H9 (cell line): ENCODE measurements around the gene ERICH2. TPM values are rescaled to one million over a fixed set of nuclear protein-coding genes. Genes with fewer than 3 reads are reported as not detected.

Source experiments
- DNase-seq: peaks from one replicate; pipeline ENCODE4 v3.0.0-alpha.2; 2017
- H2AFZ ChIP-seq: one replicate; pipeline ENCODE4 v1.6.1; 2013; ENCODE audit warnings: mild to moderate bottlenecking, low read length, control low read depth, moderate library complexity
- H2AK5ac ChIP-seq: 2 replicates; pipeline ENCODE4 v1.6.1; 2013; ENCODE audit warnings: low read length, control low read depth, mixed read lengths; ENCODE audit not compliant: insufficient read length
- H2BK120ac ChIP-seq: one replicate; pipeline ENCODE4 v1.6.1; 2013; ENCODE audit warnings: low read depth, mild to moderate bottlenecking, low read length, control low read depth, inconsistent platforms; ENCODE audit not compliant: poor library complexity, severe bottlenecking
- H2BK12ac ChIP-seq: 2 replicates; pipeline ENCODE4 v1.6.1; 2013; ENCODE audit warnings: low read length, control low read depth, mixed read lengths, low read depth; ENCODE audit not compliant: insufficient read length
- H2BK15ac ChIP-seq: 2 replicates; pipeline ENCODE4 v1.6.1; 2013; ENCODE audit warnings: low read depth, low read length, control low read depth
- H2BK20ac ChIP-seq: one replicate; pipeline ENCODE4 v1.6.1; 2013; ENCODE audit warnings: low read depth, mild to moderate bottlenecking, low read length, control low read depth, inconsistent platforms; ENCODE audit not compliant: poor library complexity, severe bottlenecking
- H2BK5ac ChIP-seq: 2 replicates; pipeline ENCODE4 v1.6.1; 2013; ENCODE audit warnings: low read length, control low read depth, mixed read lengths; ENCODE audit not compliant: insufficient read length
- H3K14ac ChIP-seq: 2 replicates; pipeline ENCODE4 v1.6.1; 2013; ENCODE audit warnings: low read length, control low read depth; ENCODE audit not compliant: insufficient read depth
- H3K18ac ChIP-seq: 2 replicates; pipeline ENCODE4 v1.6.1; 2013; ENCODE audit warnings: low read depth, mild to moderate bottlenecking, mixed read lengths, low read length, control low read depth; ENCODE audit not compliant: insufficient read length
- H3K23ac ChIP-seq: 2 replicates; pipeline ENCODE4 v1.6.1; 2013; ENCODE audit warnings: low read length, control low read depth, mixed read lengths, low read depth; ENCODE audit not compliant: insufficient read length
- H3K23me2 ChIP-seq: 2 replicates; pipeline ENCODE4 v1.6.1; 2013; ENCODE audit warnings: low read depth, mild to moderate bottlenecking, mixed read lengths, low read length, control low read depth; ENCODE audit not compliant: insufficient read length, poor library complexity, severe bottlenecking
- H3K27ac ChIP-seq: 2 replicates; pipeline ENCODE4 v1.5.1; 2013; ENCODE audit warnings: low read length, control low read depth, mixed read lengths, low read depth; ENCODE audit not compliant: insufficient read length
- H3K27me3 ChIP-seq: 2 replicates; pipeline ENCODE4 v1.6.1; 2013; ENCODE audit warnings: low read length, control low read depth, inconsistent platforms; ENCODE audit not compliant: insufficient read depth
- H3K4ac ChIP-seq: 2 replicates; pipeline ENCODE4 v1.6.1; 2013; ENCODE audit warnings: low read depth, mild to moderate bottlenecking, control low read depth, inconsistent platforms, low read length, moderate library complexity
- H3K4me1 ChIP-seq: 2 replicates; pipeline ENCODE4 v1.6.1; 2013; ENCODE audit warnings: low read length, control low read depth, inconsistent platforms; ENCODE audit not compliant: insufficient read depth
- H3K4me2 ChIP-seq: 2 replicates; pipeline ENCODE4 v1.6.1; 2013; ENCODE audit warnings: low read length, control low read depth, mixed read lengths; ENCODE audit not compliant: insufficient read length, insufficient read depth
- H3K56ac ChIP-seq: 2 replicates; pipeline ENCODE4 v1.6.1; 2013; ENCODE audit warnings: low read depth, mild to moderate bottlenecking, mixed read lengths, low read length, control low read depth; ENCODE audit not compliant: insufficient read length
- H3K79me1 ChIP-seq: 2 replicates; pipeline ENCODE4 v1.6.1; 2013; ENCODE audit warnings: low read depth, mild to moderate bottlenecking, moderate library complexity, low read length, control low read depth, inconsistent platforms; ENCODE audit not compliant: insufficient read depth, poor library complexity, severe bottlenecking
- H3K79me2 ChIP-seq: 2 replicates; pipeline ENCODE4 v1.6.1; 2013; ENCODE audit warnings: low read length, control low read depth, inconsistent platforms; ENCODE audit not compliant: insufficient read depth
- H3K9ac ChIP-seq: 2 replicates; pipeline ENCODE4 v1.6.1; 2013; ENCODE audit warnings: low read length, control low read depth, mixed read lengths; ENCODE audit not compliant: insufficient read length; ENCODE audit errors: extremely low read depth
- H3K9me3 ChIP-seq: one replicate; pipeline ENCODE4 v1.6.1; 2013; ENCODE audit warnings: low read depth, low read length, inconsistent platforms; ENCODE audit not compliant: control insufficient read depth
- H3T11ph ChIP-seq: one replicate; pipeline ENCODE4 v1.6.1; 2013; ENCODE audit warnings: mild to moderate bottlenecking, low read length, control low read depth, inconsistent platforms
- H4K20me1 ChIP-seq: one replicate; pipeline ENCODE4 v1.6.1; 2013; ENCODE audit not compliant: control insufficient read depth, insufficient read length, insufficient read depth
- H4K5ac ChIP-seq: 2 replicates; pipeline ENCODE4 v1.6.1; 2013; ENCODE audit warnings: low read depth, mild to moderate bottlenecking, mixed read lengths, low read length, control low read depth; ENCODE audit not compliant: insufficient read length
- H4K8ac ChIP-seq: replicated peaks from 2 replicates; pipeline ENCODE4 v1.6.1; 2013; ENCODE audit warnings: low read length, control low read depth, mixed read lengths, low read depth; ENCODE audit not compliant: insufficient read length
- H4K91ac ChIP-seq: 2 replicates; pipeline ENCODE4 v1.6.1; 2013; ENCODE audit warnings: low read depth, mild to moderate bottlenecking, moderate library complexity, mixed read lengths, low read length, control low read depth; ENCODE audit not compliant: insufficient read length
- H3K27ac Mint-ChIP-seq, 3 experiments: 2 replicates in 2 of 3; 3 replicates in 1 of 3; pipeline ENCODE4 v1.8.0; 2020 to 2021; ENCODE audit warnings: mixed read lengths in 3 of 3, mild to moderate bottlenecking in 1 of 3, moderate library complexity in 1 of 3
- H3K27me3 Mint-ChIP-seq: 2 replicates; pipeline ENCODE4 v1.8.0; 2021; ENCODE audit warnings: low read depth, mild to moderate bottlenecking, moderate library complexity, mixed read lengths
- H3K36me3 Mint-ChIP-seq, 3 experiments: 2 replicates in 2 of 3; 3 replicates in 1 of 3; pipeline ENCODE4 v1.8.0; 2020 to 2021; ENCODE audit warnings: low read depth in 3 of 3, mixed read lengths in 3 of 3; ENCODE audit not compliant: insufficient read depth in 1 of 3
- H3K4me1 Mint-ChIP-seq, 2 experiments: 2 replicates each; pipeline ENCODE4 v1.8.0; 2020; ENCODE audit warnings: mixed read lengths in 2 of 2
- H3K4me3 Mint-ChIP-seq, 2 experiments: 2 replicates in 1 of 2; 3 replicates in 1 of 2; pipeline ENCODE4 v1.8.0; 2020 to 2021; ENCODE audit warnings: mild to moderate bottlenecking in 2 of 2, mixed read lengths in 2 of 2, moderate library complexity in 1 of 2
- H3K9me3 Mint-ChIP-seq, 2 experiments: 2 replicates in 1 of 2; 3 replicates in 1 of 2; pipeline ENCODE4 v1.8.0; 2020; ENCODE audit warnings: mild to moderate bottlenecking in 2 of 2, mixed read lengths in 2 of 2, moderate library complexity in 1 of 2
- CTCF ChIP-seq: fragments of 200-600 bp; sonication (generic); conservative IDR thresholded peaks from 3 replicates; pipeline ENCODE4 v1.8.0; 2021; ENCODE audit warnings: antibody characterized with exemption, mild to moderate bottlenecking
- WGBS: extraction: QIAGEN DNeasy Blood & Tissue Kit; methylation state at CpG from one replicate; pipeline ENCODE4 v1.1.7; 2013; ENCODE audit warnings: missing lambda C conversion rate, low lambda C conversion rate, mixed read lengths; ENCODE audit not compliant: insufficient read length; ENCODE audit errors: extremely low coverage; 5-methylcytosine and 5-hydroxymethylcytosine counted together
- total RNA-seq: library from RNA; stranded (reverse); gene quantifications from 2 replicates; pipeline ENCODE4 v1.2.1, GENCODE V29; 2021

The ERICH2 gene
- total RNA-seq, 1 experiment from 2014 or later, result 1.2 TPM

GRCh38 chr2:170770606-170771420 is 635 bp downstream of the ERICH2 start:
- peaks cover 0 to 3% of the 10 kb centered on the region in 2 experiments; a peak in 1 of 5 replicates for H3K9me3 Mint-ChIP-seq
- no peaks in the 10 kb centered on the region for H3K4me1 ChIP-seq
- no peaks in the 10 kb centered on the region for H3K23me2 ChIP-seq
- H2BK12ac ChIP-seq, result no peak overlapping the region
- H3K4me2 ChIP-seq, result peak overlapping the region; percentile 69
- no peaks in the 10 kb centered on the region; a peak in 1 of 7 replicates for H3K36me3 Mint-ChIP-seq
- H4K5ac ChIP-seq, result no peak overlapping the region
- peak overlapping the region; percentile 75 for H3K18ac ChIP-seq
- no peak overlapping the region for H4K91ac ChIP-seq
- DNase-seq, result peak; percentile 93
- H3K9ac ChIP-seq, result peak overlapping the region; percentile 12
- no peak for TF ChIP-seq CTCF
- no peak overlapping the region for H3K27ac ChIP-seq
- no peak overlapping the region for H3T11ph ChIP-seq
- no peak overlapping the region for H2BK15ac ChIP-seq
- H4K8ac ChIP-seq, result no peak overlapping the region
- H3K9me3 ChIP-seq, result no peaks in the 10 kb centered on the region
- H3K4me1 Mint-ChIP-seq, result peaks cover 21 to 23% of the 10 kb centered on the region in 2 experiments
- no peak overlapping the region for H2BK5ac ChIP-seq
- no peak overlapping the region for H2BK20ac ChIP-seq
- H3K27me3 Mint-ChIP-seq, result peaks cover 7% of the 10 kb centered on the region
- H2BK120ac ChIP-seq, result no peak overlapping the region
- peak overlapping the region; percentile 89 to 95 (median 94); a peak in 6 of 7 replicates for H3K27ac Mint-ChIP-seq
- no peak overlapping the region for H2AFZ ChIP-seq
- H3K79me2 ChIP-seq, result no peaks in the 10 kb centered on the region
- H3K14ac ChIP-seq, result no peak overlapping the region; the same call in 1 of the 2 replicates
- no peaks in the 10 kb centered on the region for H3K27me3 ChIP-seq
- no peak overlapping the region for H3K56ac ChIP-seq
- no peak overlapping the region for H2AK5ac ChIP-seq
- H3K79me1 ChIP-seq, result no peaks in the 10 kb centered on the region
- H3K23ac ChIP-seq, result no peak overlapping the region
- H3K4ac ChIP-seq, result no peak overlapping the region
- H4K20me1 ChIP-seq, result no peaks in the 10 kb centered on the region
- WGBS, result no CpG with 5 or more reads among the region's 82 CpGs
- H3K4me3 Mint-ChIP-seq, result peak overlapping the region; percentile 78 to 92
